Pancreas (tissue), 10 donors: Measurements from ENCODE around the gene ZWINT. TPM values are rescaled to one million over a fixed set of nuclear protein-coding genes. Genes with fewer than 3 reads are reported as not detected.
A peak's percentile ranks its signal among the peaks of the same experiment; 100 is the strongest.

Experiments used
- ATAC-seq, 4 donors: fragments of 200-7000 bp; cut with Tn5 transposase; one replicate each; pipeline versions ENCODE4 v1.8.0 to v1.9.1; 2020; ENCODE audit warnings: mild to moderate bottlenecking in 4 of 4, moderate library complexity in 4 of 4
- DNase-seq, 6 donors: peaks; one replicate each; pipeline ENCODE4 v3.0.0-alpha.2; 2020
- FAIRE-seq: peaks from 2 replicates; lab custom pipeline; 2012; peaks lifted over from hg19 to GRCh38; lab: Jason Lieb, UNC
- H3K27ac ChIP-seq, 4 donors: fragments of 200-600 bp; sonication (generic); 1 replicate in 3 of 4; 2 replicates in 1 of 4; pipeline versions ENCODE4 v1.5.0 to v1.8.0; 2020
- H3K27me3 ChIP-seq, 4 donors: fragments of 200-600 bp; one replicate each; pipeline ENCODE4 v1.8.0; 2021
- H3K36me3 ChIP-seq, 3 donors: fragments of 200-600 bp; sonication (generic) in 1 of 3; one replicate each; pipeline versions ENCODE4 v1.5.0 to v1.8.0; 2020 to 2021
- H3K4me1 ChIP-seq, 3 donors: fragments of 200-600 bp; one replicate each; pipeline ENCODE4 v1.8.0; 2021
- H3K4me3 ChIP-seq, 4 donors: fragments of 200-600 bp; sonication (generic) in 2 of 4; one replicate each; pipeline versions ENCODE4 v1.5.0 to v1.8.0; 2020 to 2021
- H3K9me3 ChIP-seq, 4 donors: fragments of 200-600 bp; one replicate each; pipeline ENCODE4 v1.8.0; 2021
- WGBS, 2 donors: extraction: QIAGEN DNeasy Blood & Tissue Kit; methylation state at CpG; one replicate each; pipeline ENCODE4 v1.1.7; 2013; 5-methylcytosine and 5-hydroxymethylcytosine counted together
- intact Hi-C, 3 donors: fragments of 100-400 bp; cut with DNase I; formaldehyde crosslinking; loops; one replicate each; pipeline versions ENCODE4 v1.11.1 to v1.14.2; 2022
- polyA plus RNA-seq, 2 donors: library from polyadenylated mRNA; stranded (reverse); fragments of 200-250 nt; gene quantifications; one replicate each; pipeline ENCODE4 v1.2.3, GENCODE V29; 2013
- total RNA-seq, 6 donors: library from RNA; stranded (reverse); fragmentation: NEBNext Ultra II Directional in 4 of 6; extraction: Animal tissue kit (Norgen Biotek cat#: 25700) in 4 of 6; gene quantifications; one replicate each; pipeline versions ENCODE4 v1.2.1 to v1.2.4, GENCODE V29; 2021 to 2023
- TF ChIP-seq, protein P1 (sequence below), 4 donors: fragments of 200-600 bp; sonication (generic) in 3 of 4; IDR thresholded peaks; one replicate each; pipeline versions ENCODE4 v1.5.0 to v1.8.0; 2021; ENCODE audit warnings: antibody characterized with exemption in 4 of 4
- donor health status: healthy with polysubstance abuse.
- donor health status: DM: no; HTN: no; CAD: no; lungs with moderate emphysema.
- donor health status: DM: no; HTN: no; CAD: no.
- donor health status: control.
- donor health status: control.
- donor health status: Bipolar disorder and iron deficiency.
- donor health status: DM: yes; HTN: yes; CAD: no.
- donor health status: DM: no; HTN: no; CAD: no.
- donor health status: DM: no; HTN: no; CAD: no.
- donor health status: DM: yes; HTN: yes; CAD: no.

Gene ZWINT
- total RNA-seq = 1 to 10 TPM; 1.1 to 3.0 (median 2.1) TPM
- 1 to 10 TPM; 3.1 to 4.3 TPM for polyA plus RNA-seq

DNA sequence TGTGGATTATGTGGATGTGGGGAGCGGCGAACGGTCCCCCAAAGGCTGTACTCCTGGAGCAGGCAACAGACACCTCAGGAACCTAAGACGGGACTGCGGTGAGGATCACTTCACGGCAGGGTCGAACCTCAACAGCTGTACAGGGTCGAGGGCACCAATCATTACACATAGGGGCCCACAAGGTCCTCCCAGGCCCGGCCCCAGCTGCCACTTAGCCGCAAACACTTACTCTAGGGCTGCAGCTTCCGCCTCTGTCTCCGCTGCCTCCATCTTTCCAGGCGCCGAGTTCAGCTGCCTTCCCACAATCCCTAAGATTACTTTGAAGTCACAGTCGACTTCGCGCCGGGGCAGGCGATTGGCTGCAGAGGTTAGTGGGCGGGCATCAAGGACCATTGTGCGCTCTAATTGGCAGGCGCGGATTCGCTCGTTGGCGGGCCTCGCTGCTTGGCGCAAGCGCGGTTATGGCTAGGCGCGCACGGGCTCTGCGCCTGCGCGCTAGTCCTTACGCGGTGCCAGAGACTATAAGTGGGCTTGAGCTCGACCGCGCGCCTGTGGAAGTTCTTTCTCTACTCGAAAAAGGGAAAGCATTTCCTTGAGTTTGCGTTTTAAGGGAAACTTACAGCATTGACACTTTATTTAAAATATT lies at the start of gene ZWINT:
ZWINT (minus strand) TSS at position 293 of the 646 bp plus-strand sequence; CDS start at position 270, 23 bp downstream.
- FAIRE-seq = peak; percentile 95
- WGBS, 2 donors = 0% methylated on average over 44 of the region's 44 CpGs

GRCh38 chr10:56383806-56384205 lies 22.7 kb upstream of the ZWINT start:
- Histone ChIP-seq H3K27ac (no peak overlapping the region), H3K4me3 (no peak overlapping the region), H3K9me3 (no peaks in the 10 kb centered on the region), H3K27me3 (no peaks in the 10 kb centered on the region), H3K4me1 (no peaks in the 10 kb centered on the region), H3K36me3 (no peaks in the 10 kb centered on the region)
- TF ChIP-seq, protein P1, sequence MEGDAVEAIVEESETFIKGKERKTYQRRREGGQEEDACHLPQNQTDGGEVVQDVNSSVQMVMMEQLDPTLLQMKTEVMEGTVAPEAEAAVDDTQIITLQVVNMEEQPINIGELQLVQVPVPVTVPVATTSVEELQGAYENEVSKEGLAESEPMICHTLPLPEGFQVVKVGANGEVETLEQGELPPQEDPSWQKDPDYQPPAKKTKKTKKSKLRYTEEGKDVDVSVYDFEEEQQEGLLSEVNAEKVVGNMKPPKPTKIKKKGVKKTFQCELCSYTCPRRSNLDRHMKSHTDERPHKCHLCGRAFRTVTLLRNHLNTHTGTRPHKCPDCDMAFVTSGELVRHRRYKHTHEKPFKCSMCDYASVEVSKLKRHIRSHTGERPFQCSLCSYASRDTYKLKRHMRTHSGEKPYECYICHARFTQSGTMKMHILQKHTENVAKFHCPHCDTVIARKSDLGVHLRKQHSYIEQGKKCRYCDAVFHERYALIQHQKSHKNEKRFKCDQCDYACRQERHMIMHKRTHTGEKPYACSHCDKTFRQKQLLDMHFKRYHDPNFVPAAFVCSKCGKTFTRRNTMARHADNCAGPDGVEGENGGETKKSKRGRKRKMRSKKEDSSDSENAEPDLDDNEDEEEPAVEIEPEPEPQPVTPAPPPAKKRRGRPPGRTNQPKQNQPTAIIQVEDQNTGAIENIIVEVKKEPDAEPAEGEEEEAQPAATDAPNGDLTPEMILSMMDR (IDR thresholded peaks at IDR 0.05) = no peak
- no peak for DNase-seq
- intact Hi-C loops = no loop called here
- no peak for FAIRE-seq
- no peak for ATAC-seq

More for the DNA sequence above, at the start of gene ZWINT:
- no peaks in the 10 kb centered on the region for H3K36me3 ChIP-seq
- peak within 1 kb of the TSS in 2 of 4 donors; percentile 5 to 9 for H3K27ac ChIP-seq
- no peaks in the 10 kb centered on the region for H3K27me3 ChIP-seq
- H3K4me1 ChIP-seq = peaks cover 0 to 3% (median 0%) of the 10 kb centered on the region in 3 donors
- TF ChIP-seq, protein P1 (IDR thresholded peaks at IDR 0.05) = no peak
- H3K9me3 ChIP-seq = no peaks in the 10 kb centered on the region
- H3K4me3 ChIP-seq = peak within 1 kb of the TSS; percentile 37 to 73 (median 64)
- intact Hi-C loops = no loop called here
- DNase-seq (peak; percentile 93 to 98 (median 96)), ATAC-seq (peak; percentile 99 to 100 (median 100))

DNA sequence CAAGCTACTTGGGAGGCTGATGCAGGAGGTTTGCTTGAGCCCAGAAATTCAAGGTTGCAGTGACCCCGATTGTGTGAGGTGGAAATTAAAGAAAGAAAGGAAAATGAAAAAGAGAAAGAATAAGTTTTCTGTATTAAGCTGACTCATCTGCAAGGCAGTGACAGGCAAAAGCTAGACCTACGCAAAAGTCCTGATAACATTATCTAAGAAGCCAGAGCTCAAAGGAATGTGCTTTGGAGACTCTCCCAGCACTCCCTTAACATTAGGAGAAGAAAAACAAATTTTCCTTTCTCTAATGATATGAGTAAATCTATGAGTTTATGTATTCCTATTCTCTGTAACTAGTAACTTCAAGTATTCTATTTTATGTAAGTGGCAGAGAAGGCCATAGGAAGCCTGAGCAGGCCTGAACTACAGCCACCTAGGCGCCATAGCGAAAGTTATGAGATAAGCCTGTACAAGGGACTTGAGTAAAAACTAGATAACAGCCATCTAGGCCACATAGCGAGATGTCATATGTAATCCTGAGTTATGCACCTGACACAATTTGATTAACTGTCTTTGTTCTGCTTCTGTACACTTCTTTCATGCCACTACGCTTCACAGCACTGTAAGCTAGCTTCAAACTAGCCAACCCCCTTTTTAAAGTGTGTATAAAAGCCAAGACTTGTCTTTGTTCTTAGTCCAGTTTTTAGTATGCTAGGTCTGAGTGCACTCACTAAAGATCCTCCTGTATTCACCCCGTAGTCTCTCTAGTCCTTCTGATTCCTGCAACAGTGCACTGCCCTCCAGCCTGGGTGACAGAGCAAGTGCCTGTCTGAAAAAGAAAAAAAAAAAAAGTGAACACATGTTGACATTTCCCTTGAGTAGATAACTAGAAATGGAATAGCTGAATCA lies 9.4 kb upstream of the ZWINT start:
- no peak for FAIRE-seq
- H3K36me3 ChIP-seq = no peaks in the 10 kb centered on the region
- 84 to 90% methylated on average over 7 of the region's 7 CpGs for WGBS, 2 donors
- no peaks in the 10 kb centered on the region for H3K4me1 ChIP-seq
- no peak for ATAC-seq
- H3K9me3 ChIP-seq = no peaks in the 10 kb centered on the region
- no peak overlapping the region for H3K4me3 ChIP-seq
- TF ChIP-seq, protein P1 (IDR thresholded peaks at IDR 0.05) = no peak
- H3K27me3 ChIP-seq = no peaks in the 10 kb centered on the region
- intact Hi-C loops = loop anchor here in 1 of 3 donors (5.0 kb wide), 1 partner anchor 552 kb away; no protein-coding TSS in a partner anchor
- no peak overlapping the region for H3K27ac ChIP-seq
- DNase-seq = no peak

- intact Hi-C loops = no loop called here
- peak overlapping the region; percentile 37 to 73 (median 64) for H3K4me3 ChIP-seq
- TF ChIP-seq, protein P1 (IDR thresholded peaks at IDR 0.05) = no peak
- FAIRE-seq = no peak
- WGBS, 2 donors = 6 to 9% methylated on average over 6 of the region's 6 CpGs
- peaks cover 0 to 3% (median 0%) of the 10 kb centered on the region in 3 donors for H3K4me1 ChIP-seq
- no peak for ATAC-seq
- no peak overlapping the region for H3K27ac ChIP-seq
- no peaks in the 10 kb centered on the region for H3K27me3 ChIP-seq
- no peaks in the 10 kb centered on the region for H3K36me3 ChIP-seq
- no peaks in the 10 kb centered on the region for H3K9me3 ChIP-seq
- no peak for DNase-seq
Observed at GRCh38 chr10:56360583-56360966, 484 bp downstream of the ZWINT start.
